Activated CD8-positive, alpha-beta memory T cell treated with anti-CD3 and anti-CD28 coated beads, Interleukin-2, amount 10 ng/mL, durations not matched to agents 7 days and 5 days (primary cell): ENCODE data around the gene MYH10. TPM values are rescaled to one million over a fixed set of nuclear protein-coding genes. Genes with fewer than 3 reads are reported as not detected.

Source experiments
- ATAC-seq: fragments of 150-1000 bp; cut with Tn5 transposase; one replicate; pipeline ENCODE4 v1.10.0; 2021; ENCODE audit warnings: moderate library complexity
- CTCF ChIA-PET: fragments of 350-600 bp; sonication (Branson Sonifier 250); formaldehyde crosslinking; loops from one replicate; lab custom pipeline; 2021; ENCODE audit warnings: antibody characterized with exemption; lab: Charles Lee
- DNase-seq: peaks from one replicate; pipeline ENCODE4 v3.0.0-alpha.2; 2020
- H3K27ac Mint-ChIP-seq: one replicate; pipeline ENCODE4 v1.8.0; 2021; ENCODE audit warnings: mild to moderate bottlenecking, mixed read lengths
- H3K27me3 Mint-ChIP-seq: one replicate; pipeline ENCODE4 v1.8.0; 2021; ENCODE audit warnings: mixed read lengths
- H3K36me3 Mint-ChIP-seq: one replicate; pipeline ENCODE4 v1.8.0; 2021; ENCODE audit warnings: mild to moderate bottlenecking, mixed read lengths
- H3K4me1 Mint-ChIP-seq: one replicate; pipeline ENCODE4 v1.8.0; 2021; ENCODE audit warnings: mixed read lengths
- H3K4me3 Mint-ChIP-seq: one replicate; pipeline ENCODE4 v1.8.0; 2021; ENCODE audit warnings: mild to moderate bottlenecking, moderate library complexity, mixed read lengths
- H3K9me3 Mint-ChIP-seq: one replicate; pipeline ENCODE4 v1.8.0; 2022; ENCODE audit warnings: low read depth, mixed read lengths
- total RNA-seq, 2 experiments: library from RNA; stranded (reverse); gene quantifications; one replicate each; pipeline ENCODE4 v1.2.3, GENCODE V29; 2021

The MYH10 gene
- total RNA-seq, 2 experiments from 2014 or later: 8.1 to 30.4 TPM

DNA sequence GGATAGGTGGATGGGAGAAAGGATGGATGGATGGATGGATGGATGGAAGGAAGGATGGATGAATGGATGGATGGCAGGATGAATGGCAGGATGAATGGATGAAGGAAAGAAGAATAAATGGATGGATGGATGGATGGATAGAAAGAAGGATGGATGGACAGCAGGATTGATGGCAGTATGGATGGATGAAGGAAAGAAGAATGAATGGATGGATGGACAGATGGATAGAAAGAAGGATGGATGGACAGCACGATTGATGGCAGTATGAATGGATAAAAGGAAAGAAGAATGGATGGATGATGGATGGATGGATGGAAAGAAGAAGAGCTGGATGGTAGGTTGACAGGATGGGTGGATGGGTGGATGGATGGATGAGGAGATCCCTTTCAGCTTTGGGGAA is 9.2 kb upstream of the MYH10 start:
- Mint-ChIP-seq H3K4me1 (no peaks in the 10 kb centered on the region), H3K27ac (no peak overlapping the region), H3K4me3 (no peak overlapping the region), H3K9me3 (no peaks in the 10 kb centered on the region), H3K27me3 (peaks cover 9% of the 10 kb centered on the region), H3K36me3 (no peaks in the 10 kb centered on the region)
- CTCF ChIA-PET: no interaction called here
- DNase-seq (no peak), ATAC-seq (no peak)

DNA sequence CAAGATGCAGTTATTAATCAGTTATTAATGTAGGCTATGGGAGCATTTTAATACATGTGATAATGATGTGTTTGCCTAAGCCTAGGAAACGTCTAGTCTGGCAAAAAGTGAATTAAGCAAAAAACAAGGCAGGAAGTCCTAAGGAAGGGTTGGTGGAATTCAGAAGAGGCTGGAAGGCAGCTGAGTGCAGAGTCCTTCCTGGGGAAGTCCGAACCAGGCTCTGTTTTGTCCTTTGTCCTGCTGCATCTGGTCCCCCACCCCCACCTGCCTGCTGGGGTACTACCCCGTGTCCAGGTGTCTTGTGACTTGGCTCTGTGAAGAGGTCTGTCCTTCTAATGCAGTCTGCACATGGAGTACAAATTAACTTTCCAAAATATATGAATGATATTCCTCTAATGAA is 1.5 kb upstream of the MYH10 start:
- H3K4me1 Mint-ChIP-seq: peaks cover 4% of the 10 kb centered on the region
- ATAC-seq (no peak), DNase-seq (no peak)
- peaks cover 60% of the 10 kb centered on the region for H3K27me3 Mint-ChIP-seq
- H3K27ac Mint-ChIP-seq: no peak overlapping the region
- CTCF ChIA-PET: interaction anchor here (0.9 kb wide), 1 partner anchor 114 kb away, joined by 3 read pairs; no protein-coding TSS in a partner anchor
- H3K9me3 Mint-ChIP-seq: no peaks in the 10 kb centered on the region
- no peaks in the 10 kb centered on the region for H3K36me3 Mint-ChIP-seq
- no peak overlapping the region for H3K4me3 Mint-ChIP-seq

DNA sequence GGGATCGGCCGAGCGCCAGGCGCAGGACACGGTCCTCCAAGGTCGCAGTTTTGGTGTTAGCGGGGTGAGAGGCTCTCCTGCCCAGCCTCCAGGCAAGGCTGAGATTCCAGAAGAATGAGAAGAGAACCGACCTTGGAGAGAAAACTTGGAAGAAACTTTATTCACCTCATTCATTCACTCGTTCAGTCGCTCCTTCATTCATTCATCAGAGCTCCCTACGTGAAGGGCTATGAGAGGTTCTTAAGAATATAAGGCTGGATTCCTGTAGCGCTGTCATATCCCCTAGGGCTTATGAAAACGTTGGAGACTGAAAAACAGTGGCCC is 991 bp upstream of the MYH10 start:
- no peak for DNase-seq
- CTCF ChIA-PET: interaction anchor here (0.9 kb wide), 1 partner anchor 114 kb away, joined by 3 read pairs; no protein-coding TSS in a partner anchor
- Mint-ChIP-seq H3K4me3 (peak overlapping the region; percentile 86), H3K27ac (no peak overlapping the region), H3K27me3 (peaks cover 60% of the 10 kb centered on the region), H3K36me3 (no peaks in the 10 kb centered on the region), H3K9me3 (no peaks in the 10 kb centered on the region), H3K4me1 (peaks cover 4% of the 10 kb centered on the region)
- no peak for ATAC-seq

DNA sequence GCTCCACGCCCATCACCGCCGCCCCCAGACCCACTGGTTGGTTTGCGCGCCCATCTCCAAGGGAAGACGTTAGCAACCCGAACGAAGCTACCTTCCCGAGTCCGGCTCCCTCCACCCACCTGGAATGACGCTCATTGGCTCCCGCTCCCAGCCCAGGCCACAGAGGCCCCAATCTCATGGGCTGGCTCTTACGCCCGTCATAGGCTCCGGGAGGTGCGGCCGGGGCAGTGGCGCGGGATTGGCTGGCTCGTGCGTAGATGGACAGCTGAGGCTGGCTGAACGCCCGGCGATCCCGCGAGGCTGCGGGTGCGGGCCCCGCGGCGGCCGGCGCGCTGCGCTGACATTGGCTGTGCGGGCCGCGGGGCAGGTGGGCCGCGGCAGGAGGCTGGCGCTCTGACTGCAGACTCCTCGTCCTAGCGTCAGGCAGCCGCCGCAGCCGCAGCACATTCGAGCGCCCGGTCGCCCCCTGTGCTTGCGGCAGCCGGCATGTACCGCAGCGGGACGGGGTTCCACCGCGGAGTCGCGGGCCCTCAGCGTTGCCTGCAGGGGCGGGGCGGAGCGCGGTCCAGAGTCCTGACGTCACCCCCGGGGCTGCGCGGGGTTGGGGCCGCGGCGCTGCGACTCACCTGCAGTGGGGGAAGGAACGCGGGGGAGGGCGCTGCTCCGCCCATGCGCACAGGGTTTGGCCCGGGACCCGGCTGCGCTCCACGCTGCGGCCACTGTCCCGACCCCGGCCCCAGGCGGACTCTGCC is 453 bp upstream of the MYH10 start:
- Mint-ChIP-seq H3K27me3 (peaks cover 60% of the 10 kb centered on the region), H3K36me3 (no peaks in the 10 kb centered on the region), H3K9me3 (no peaks in the 10 kb centered on the region), H3K27ac (peak overlapping the region; percentile 61), H3K4me3 (peak overlapping the region; percentile 86), H3K4me1 (peaks cover 4% of the 10 kb centered on the region)
- CTCF ChIA-PET: interaction anchor here (1.0 kb wide), 1 partner anchor 194 kb away, joined by 3 read pairs; no protein-coding TSS in a partner anchor
- peak; percentile 92 for DNase-seq
- peak; percentile 99 for ATAC-seq

DNA sequence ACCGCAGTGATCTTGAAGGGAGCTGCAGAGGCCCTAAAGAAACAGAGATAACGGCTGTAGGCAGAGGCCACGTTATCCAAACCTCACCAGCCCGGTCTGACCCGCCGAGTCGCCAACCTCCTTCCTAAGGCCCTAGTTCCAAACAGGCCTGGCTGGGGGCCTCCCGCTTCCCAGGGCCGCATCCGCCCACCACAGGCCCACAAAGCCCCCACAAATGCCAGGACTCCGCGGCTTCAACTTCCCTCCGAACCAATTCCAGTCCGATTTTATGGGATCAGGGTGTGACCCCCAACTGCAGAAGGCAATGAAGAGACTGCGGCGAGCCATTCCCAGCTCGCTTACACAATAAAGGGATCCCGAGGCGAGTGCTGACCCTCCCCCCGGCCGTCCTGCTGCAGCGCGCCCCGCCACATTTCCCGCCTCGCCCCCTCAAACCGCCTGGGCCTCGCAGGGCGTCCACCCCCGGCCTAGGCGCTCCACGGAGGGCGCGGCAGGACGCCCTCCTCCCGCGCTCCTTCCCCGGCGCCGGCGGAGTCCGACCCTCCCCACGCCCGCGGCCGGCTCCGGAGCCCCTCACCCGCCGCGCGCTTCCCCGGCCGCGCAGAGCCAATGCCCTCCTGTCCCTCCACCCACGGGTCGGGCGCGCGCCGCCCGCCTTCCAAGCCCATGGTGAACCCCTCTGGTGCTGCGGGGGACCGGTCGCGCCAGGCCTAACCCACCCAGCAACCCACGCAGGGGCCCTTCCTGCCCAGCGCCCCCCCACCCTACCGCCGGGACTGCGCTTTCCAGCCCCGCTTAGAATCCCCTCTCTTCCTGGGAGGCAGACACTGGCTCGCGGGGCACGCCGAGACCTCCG is 926 bp downstream of the MYH10 start:
- CTCF ChIA-PET: interaction anchor here (1.0 kb wide), 1 partner anchor 117 kb away, joined by 3 read pairs; no protein-coding TSS in a partner anchor
- peak overlapping the region; percentile 36 for H3K27ac Mint-ChIP-seq
- no peaks in the 10 kb centered on the region for H3K9me3 Mint-ChIP-seq
- no peak for ATAC-seq
- H3K36me3 Mint-ChIP-seq: no peaks in the 10 kb centered on the region
- H3K4me1 Mint-ChIP-seq: peaks cover 4% of the 10 kb centered on the region
- H3K4me3 Mint-ChIP-seq: peak overlapping the region; percentile 86
- H3K27me3 Mint-ChIP-seq: peaks cover 59% of the 10 kb centered on the region
- DNase-seq: no peak

DNA sequence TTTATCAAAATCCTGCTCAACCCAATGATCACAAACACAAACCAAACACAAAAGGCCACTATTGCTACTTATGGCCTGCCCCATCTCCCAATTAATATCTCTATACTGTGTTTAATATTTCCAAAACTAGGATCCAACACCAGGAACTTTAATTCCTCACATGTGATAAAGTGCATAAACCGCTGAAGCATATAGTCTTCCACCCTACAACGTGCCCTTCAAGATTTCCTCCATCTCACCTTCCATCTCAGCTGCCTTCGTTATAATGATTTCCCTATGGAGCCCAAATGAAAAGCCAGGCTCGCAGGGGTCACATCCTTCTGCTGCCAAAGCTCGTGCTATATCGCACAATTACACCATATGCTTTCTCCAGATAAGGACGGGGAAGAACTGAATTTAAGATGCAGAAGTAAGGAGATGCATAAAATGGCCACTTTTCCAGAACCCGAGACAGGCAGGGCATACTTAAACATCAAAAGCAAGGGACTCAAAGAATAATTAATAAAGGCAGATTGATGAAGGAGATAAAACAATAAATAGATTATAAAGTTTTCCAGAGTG is 1.8 kb downstream of the MYH10 start:
- no peak for DNase-seq
- no peak for ATAC-seq
- Mint-ChIP-seq H3K4me1 (peaks cover 4% of the 10 kb centered on the region), H3K27me3 (peaks cover 60% of the 10 kb centered on the region), H3K4me3 (peak overlapping the region; percentile 3), H3K27ac (no peak overlapping the region), H3K36me3 (no peaks in the 10 kb centered on the region), H3K9me3 (no peaks in the 10 kb centered on the region)
- CTCF ChIA-PET: interaction anchor here (1.0 kb wide), 1 partner anchor 118 kb away, joined by 3 read pairs; no protein-coding TSS in a partner anchor

DNA sequence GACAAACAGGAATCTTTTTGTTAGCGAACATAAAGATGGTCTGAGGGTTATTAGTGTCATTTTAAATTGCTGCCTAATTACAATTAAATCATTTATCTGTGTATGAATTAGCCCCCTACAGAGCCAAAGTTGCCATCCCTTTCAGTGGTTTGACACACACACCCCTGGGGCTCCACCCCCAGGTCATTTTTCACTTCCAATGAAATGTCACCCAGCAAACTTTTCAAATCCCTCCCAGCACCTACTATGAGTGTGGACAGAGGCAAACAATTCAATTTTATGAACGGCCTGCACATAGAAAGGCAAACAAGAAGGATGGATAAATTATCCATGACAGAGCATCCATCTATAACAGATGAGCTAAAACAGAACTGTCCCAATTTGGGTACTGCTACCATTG is 2.4 kb downstream of the MYH10 start:
- ATAC-seq: no peak
- no peaks in the 10 kb centered on the region for H3K36me3 Mint-ChIP-seq
- H3K27me3 Mint-ChIP-seq: peaks cover 57% of the 10 kb centered on the region
- H3K9me3 Mint-ChIP-seq: no peaks in the 10 kb centered on the region
- H3K4me1 Mint-ChIP-seq: peaks cover 4% of the 10 kb centered on the region
- CTCF ChIA-PET: no interaction called here
- no peak overlapping the region for H3K4me3 Mint-ChIP-seq
- DNase-seq: no peak
- H3K27ac Mint-ChIP-seq: no peak overlapping the region

DNA sequence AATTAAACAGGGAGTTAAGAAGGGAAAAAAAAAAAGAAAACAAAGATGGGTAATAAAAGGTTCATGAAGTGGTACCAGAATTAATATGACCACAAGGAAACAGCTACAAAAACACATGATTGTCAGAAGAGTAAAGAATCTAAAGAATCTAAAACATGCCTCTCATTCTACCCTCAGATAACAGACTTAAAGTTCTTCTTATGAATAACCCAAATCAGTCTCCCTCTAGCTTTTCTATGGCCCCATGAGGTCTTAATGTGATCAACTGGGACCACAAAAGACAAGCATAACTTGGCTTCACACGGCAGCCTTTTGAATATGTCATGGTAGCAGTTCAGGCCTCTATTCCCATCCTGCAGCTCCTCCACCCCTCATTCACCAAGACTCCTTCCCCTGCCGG is 6.9 kb downstream of the MYH10 start:
- Mint-ChIP-seq H3K27ac (no peak overlapping the region), H3K4me1 (peaks cover 12% of the 10 kb centered on the region), H3K27me3 (peaks cover 48% of the 10 kb centered on the region), H3K9me3 (no peaks in the 10 kb centered on the region), H3K4me3 (no peak overlapping the region), H3K36me3 (peaks cover 5% of the 10 kb centered on the region)
- CTCF ChIA-PET: interaction anchor here (0.9 kb wide), 1 partner anchor 123 kb away, joined by 3 read pairs; no protein-coding TSS in a partner anchor
- DNase-seq: no peak
- no peak for ATAC-seq

DNA sequence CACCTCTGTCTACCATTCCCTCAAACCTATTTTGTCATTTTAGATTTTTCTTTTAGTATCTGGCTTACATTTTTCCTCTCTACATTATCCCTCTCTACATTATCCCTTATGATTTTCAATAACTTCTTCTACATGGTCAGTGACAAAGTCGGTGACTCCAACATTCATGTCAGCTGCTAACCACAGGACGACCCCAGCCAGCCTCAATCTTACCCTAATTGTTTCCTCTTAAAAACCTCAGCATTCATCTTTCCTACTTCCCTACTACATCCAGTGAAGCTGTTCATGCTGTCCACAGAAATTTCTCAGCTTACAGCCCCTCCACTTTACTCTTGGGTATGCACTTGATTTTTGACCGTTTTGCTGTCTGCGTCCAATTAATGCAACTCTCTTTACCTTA is 8.3 kb downstream of the MYH10 start:
- Mint-ChIP-seq H3K4me3 (no peak overlapping the region), H3K27me3 (peaks cover 40% of the 10 kb centered on the region), H3K9me3 (no peaks in the 10 kb centered on the region), H3K27ac (no peak overlapping the region), H3K4me1 (peaks cover 12% of the 10 kb centered on the region), H3K36me3 (peaks cover 5% of the 10 kb centered on the region)
- ATAC-seq (no peak), DNase-seq (no peak)
- CTCF ChIA-PET: interaction anchor here (0.8 kb wide), 1 partner anchor 122 kb away, joined by 3 read pairs; the partner anchor contains the start of gene CCDC42

DNA sequence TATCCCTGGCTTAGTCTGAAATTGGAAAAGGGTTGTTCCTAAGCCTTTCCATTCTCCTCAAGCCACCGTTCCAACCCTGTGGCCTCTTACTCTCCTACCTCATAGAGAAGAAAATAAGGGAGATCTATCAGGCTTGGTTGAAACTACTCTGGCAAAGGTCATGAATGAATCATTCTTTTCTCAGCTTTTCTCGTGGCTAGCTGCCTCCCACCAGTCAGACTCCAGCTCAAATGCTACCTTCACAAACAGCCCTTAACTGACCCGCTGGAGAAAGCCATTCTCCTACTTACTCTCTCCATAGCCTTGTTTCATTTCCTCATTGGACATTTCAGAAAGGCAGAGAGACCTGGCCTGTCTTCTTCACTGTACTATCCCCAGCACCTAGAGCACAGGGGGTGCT is 8.9 kb downstream of the MYH10 start:
- ATAC-seq (no peak), DNase-seq (no peak)
- Mint-ChIP-seq H3K36me3 (peaks cover 5% of the 10 kb centered on the region), H3K4me1 (peaks cover 12% of the 10 kb centered on the region), H3K9me3 (no peaks in the 10 kb centered on the region), H3K27ac (no peak overlapping the region), H3K4me3 (no peak overlapping the region), H3K27me3 (peaks cover 44% of the 10 kb centered on the region)
- CTCF ChIA-PET: no interaction called here

DNA sequence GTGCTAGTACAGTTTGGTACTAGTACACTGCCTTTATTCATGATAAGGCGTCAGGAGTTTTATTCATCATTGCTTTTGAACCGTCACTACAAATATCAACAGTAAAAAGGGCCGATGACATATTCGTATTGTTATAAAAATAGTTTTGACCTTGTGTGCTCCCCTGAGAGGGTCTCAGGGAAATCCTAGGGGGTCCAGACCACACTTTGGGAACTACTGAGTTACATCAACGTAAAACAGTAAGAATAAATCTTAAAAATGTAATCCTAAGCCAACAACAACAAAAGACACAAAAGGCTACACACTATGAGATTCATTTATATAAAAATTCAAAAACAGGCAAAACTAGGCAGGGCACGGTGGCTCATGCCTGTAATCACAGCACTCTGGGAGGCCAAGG is 11.2 kb downstream of the MYH10 start:
- ATAC-seq (no peak), DNase-seq (no peak)
- H3K36me3 Mint-ChIP-seq: peaks cover 5% of the 10 kb centered on the region
- no peak overlapping the region for H3K4me3 Mint-ChIP-seq
- peaks cover 12% of the 10 kb centered on the region for H3K4me1 Mint-ChIP-seq
- peaks cover 53% of the 10 kb centered on the region for H3K27me3 Mint-ChIP-seq
- no peaks in the 10 kb centered on the region for H3K9me3 Mint-ChIP-seq
- CTCF ChIA-PET: no interaction called here
- H3K27ac Mint-ChIP-seq: no peak overlapping the region

DNA sequence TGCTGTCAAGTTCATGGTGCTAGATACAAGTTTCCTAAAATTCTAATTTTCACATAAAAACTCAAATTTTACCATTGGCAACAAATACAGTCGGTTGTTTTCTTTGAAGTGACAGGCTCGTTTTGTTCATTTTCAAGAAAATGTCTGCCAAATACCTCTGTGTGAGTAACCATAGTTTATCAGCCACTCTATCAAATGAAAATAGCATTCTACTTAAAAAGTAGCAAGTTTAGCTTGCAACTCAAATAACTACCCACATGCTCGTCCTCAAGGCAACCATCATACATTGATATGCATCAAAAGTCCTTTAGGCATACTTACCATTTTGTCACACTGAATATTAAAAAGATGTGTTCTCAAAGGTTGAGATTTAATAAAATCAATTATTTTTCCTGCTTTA is 11.7 kb downstream of the MYH10 start:
- Mint-ChIP-seq H3K9me3 (no peaks in the 10 kb centered on the region), H3K4me3 (no peak overlapping the region), H3K27me3 (peaks cover 51% of the 10 kb centered on the region), H3K4me1 (peaks cover 12% of the 10 kb centered on the region), H3K36me3 (peaks cover 5% of the 10 kb centered on the region), H3K27ac (no peak overlapping the region)
- CTCF ChIA-PET: no interaction called here
- DNase-seq: no peak
- no peak for ATAC-seq

DNA sequence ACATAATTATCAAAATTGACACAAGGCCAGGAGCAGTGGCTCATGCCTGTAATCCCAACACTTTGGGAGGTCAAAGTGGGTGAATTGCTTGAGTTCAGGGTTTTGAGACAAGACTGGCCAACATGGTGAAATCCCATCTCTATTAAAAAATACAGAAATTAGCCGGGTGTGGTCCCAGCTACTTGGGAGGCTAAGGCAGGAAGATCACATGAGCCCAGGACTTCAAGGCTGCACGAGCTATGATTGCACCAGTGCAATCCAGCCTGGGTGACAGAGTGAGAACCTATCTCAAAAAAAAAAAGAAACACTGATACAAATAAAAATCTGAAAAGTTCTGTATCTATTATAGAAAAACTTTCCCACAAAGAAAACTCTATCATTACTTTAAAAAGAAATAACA is 15.5 kb downstream of the MYH10 start:
- peaks cover 37% of the 10 kb centered on the region for H3K27me3 Mint-ChIP-seq
- ATAC-seq (no peak), DNase-seq (no peak)
- H3K27ac Mint-ChIP-seq: no peak overlapping the region
- H3K9me3 Mint-ChIP-seq: no peaks in the 10 kb centered on the region
- no peaks in the 10 kb centered on the region for H3K36me3 Mint-ChIP-seq
- H3K4me3 Mint-ChIP-seq: no peak overlapping the region
- H3K4me1 Mint-ChIP-seq: no peaks in the 10 kb centered on the region
- CTCF ChIA-PET: no interaction called here
